ENCODE data around the gene VMAC.

DNA sequence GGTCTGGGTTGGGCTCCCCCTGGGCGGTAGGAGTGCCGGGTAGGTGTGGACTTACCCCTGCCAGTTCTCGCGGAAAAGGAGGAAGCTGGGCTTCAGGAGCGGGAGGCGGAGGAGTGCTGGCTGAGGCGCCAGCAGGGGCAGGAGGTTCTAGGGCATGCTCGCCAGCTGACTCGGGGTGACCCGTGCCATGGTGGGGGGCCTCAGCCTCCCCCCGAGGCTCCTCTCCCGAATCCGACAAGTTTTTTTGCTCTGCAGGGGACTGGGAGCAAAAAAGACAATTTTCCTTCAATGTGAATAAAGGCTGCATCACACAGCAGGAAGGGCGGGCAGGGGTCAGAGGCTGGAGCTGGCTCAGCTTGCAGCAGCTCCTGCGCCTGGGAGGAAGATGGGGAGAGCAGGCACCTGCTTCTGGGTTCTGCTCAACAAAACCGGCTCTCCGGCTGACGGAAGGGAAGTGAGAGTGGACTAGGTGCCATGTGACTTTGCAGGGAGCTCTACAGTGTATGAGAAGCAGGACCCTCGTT is 46.7 kb downstream of the VMAC start:
- TF ChIP-seq, protein P1, sequence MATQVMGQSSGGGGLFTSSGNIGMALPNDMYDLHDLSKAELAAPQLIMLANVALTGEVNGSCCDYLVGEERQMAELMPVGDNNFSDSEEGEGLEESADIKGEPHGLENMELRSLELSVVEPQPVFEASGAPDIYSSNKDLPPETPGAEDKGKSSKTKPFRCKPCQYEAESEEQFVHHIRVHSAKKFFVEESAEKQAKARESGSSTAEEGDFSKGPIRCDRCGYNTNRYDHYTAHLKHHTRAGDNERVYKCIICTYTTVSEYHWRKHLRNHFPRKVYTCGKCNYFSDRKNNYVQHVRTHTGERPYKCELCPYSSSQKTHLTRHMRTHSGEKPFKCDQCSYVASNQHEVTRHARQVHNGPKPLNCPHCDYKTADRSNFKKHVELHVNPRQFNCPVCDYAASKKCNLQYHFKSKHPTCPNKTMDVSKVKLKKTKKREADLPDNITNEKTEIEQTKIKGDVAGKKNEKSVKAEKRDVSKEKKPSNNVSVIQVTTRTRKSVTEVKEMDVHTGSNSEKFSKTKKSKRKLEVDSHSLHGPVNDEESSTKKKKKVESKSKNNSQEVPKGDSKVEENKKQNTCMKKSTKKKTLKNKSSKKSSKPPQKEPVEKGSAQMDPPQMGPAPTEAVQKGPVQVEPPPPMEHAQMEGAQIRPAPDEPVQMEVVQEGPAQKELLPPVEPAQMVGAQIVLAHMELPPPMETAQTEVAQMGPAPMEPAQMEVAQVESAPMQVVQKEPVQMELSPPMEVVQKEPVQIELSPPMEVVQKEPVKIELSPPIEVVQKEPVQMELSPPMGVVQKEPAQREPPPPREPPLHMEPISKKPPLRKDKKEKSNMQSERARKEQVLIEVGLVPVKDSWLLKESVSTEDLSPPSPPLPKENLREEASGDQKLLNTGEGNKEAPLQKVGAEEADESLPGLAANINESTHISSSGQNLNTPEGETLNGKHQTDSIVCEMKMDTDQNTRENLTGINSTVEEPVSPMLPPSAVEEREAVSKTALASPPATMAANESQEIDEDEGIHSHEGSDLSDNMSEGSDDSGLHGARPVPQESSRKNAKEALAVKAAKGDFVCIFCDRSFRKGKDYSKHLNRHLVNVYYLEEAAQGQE (IDR thresholded peaks at IDR 0.05; ENCODE audit: insufficient read depth in 1 of 2, low read depth in 2 of 2, low read length in 2 of 2) = no peak
- no peak for TF ChIP-seq POLR2AphosphoS5 (IDR thresholded peaks at IDR 0.05; ENCODE audit: low read depth, low read length)
- TF ChIP-seq FOXP2 (optimal IDR thresholded peaks at IDR 0.05; ENCODE audit: borderline replicate concordance, extremely low read depth, extremely low read length, insufficient read depth) = no peak
- no peak for TF ChIP-seq SIN3A (IDR thresholded peaks at IDR 0.05; ENCODE audit: borderline replicate concordance, insufficient read depth, low read length)
- TF ChIP-seq TAF1 (IDR thresholded peaks at IDR 0.05; ENCODE audit: borderline replicate concordance, insufficient read depth, low read length) = no peak

Measured in PFSK-1 (cell line).